Measurements from ENCODE around the gene RND3. TPM values are rescaled to one million over a fixed set of nuclear protein-coding genes. Genes with fewer than 3 reads are reported as not detected.

Gene RND3
- total RNA-seq, 4 donors from 2014 or later = 21.8 to 73.5 (median 26.3) TPM

GRCh38 chr2:150475479-150476250, 11.8 kb downstream of the RND3 start:
- H3K4me1 ChIP-seq = peaks cover 0 to 92% (median 58%) of the 10 kb centered on the region in 4 donors
- WGBS, 2 donors = 65 to 73% methylated on average over 6 of the region's 6 CpGs
- H3K4me3 ChIP-seq = no peak overlapping the region

DNA sequence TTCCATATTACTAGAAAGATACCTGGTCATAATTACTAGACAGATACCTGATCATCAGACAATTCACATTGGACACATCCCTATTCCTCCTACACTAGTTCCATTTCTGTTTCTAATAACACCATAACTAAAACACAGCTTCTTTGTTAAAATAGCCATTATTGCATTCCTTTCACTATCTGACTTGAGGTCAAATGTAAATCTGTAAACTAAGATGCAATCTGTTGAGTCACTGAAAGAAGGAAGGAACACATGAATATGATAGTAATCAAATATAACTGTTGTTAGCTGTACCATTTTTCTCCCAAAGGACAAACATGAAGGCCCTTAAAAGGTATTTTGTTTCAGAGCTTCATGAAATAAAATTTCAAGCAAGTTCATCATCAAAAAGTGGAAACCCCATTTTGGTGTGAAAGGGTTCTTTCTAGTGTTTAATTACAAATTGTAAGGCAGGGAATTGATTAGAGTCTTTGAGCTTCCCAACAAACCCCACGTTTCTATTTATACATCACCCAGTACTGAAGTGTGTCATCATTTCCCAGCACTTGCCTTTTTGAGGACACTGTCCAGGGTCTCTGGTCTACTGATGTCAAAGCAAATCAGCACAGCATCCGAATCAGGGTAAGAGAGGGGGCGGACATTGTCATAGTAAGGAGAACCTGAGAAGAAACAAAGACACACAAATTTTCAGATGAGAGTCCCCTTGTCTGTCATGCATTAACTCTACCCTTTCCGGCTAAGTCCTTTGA, 13.0 kb downstream of the RND3 start:
- Histone ChIP-seq H3K27me3 (no peaks in the 10 kb centered on the region), H3K36me3 (peaks cover 0 to 35% (median 0%) of the 10 kb centered on the region in 3 donors), H3K4me3 (no peak overlapping the region), H3K4me1 (peaks cover 0 to 81% (median 53%) of the 10 kb centered on the region in 4 donors), H3K9me3 (no peaks in the 10 kb centered on the region), H3K27ac (peak overlapping the region in 3 of 4 donors; percentile 63 to 99 (median 80))
- WGBS, 2 donors = 69 to 76% methylated on average over 4 of the region's 4 CpGs
- no peak for DNase-seq (ENCODE audit: low spot score in 2 of 2)
- TF ChIP-seq POLR2A (IDR thresholded peaks at IDR 0.05) = no peak
- TF ChIP-seq, protein P1, sequence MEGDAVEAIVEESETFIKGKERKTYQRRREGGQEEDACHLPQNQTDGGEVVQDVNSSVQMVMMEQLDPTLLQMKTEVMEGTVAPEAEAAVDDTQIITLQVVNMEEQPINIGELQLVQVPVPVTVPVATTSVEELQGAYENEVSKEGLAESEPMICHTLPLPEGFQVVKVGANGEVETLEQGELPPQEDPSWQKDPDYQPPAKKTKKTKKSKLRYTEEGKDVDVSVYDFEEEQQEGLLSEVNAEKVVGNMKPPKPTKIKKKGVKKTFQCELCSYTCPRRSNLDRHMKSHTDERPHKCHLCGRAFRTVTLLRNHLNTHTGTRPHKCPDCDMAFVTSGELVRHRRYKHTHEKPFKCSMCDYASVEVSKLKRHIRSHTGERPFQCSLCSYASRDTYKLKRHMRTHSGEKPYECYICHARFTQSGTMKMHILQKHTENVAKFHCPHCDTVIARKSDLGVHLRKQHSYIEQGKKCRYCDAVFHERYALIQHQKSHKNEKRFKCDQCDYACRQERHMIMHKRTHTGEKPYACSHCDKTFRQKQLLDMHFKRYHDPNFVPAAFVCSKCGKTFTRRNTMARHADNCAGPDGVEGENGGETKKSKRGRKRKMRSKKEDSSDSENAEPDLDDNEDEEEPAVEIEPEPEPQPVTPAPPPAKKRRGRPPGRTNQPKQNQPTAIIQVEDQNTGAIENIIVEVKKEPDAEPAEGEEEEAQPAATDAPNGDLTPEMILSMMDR (IDR thresholded peaks at IDR 0.05) = no peak
- no peak for TF ChIP-seq EP300 (IDR thresholded peaks at IDR 0.05)

More at GRCh38 chr2:150475479-150476250, 11.8 kb downstream of the RND3 start:
- H3K27me3 ChIP-seq = no peaks in the 10 kb centered on the region
- H3K36me3 ChIP-seq = peaks cover 0 to 23% (median 0%) of the 10 kb centered on the region in 3 donors
- TF ChIP-seq EP300 (IDR thresholded peaks at IDR 0.05) (no peak), POLR2A (IDR thresholded peaks at IDR 0.05) (no peak)
- TF ChIP-seq, protein P1 (IDR thresholded peaks at IDR 0.05) = no peak
- H3K9me3 ChIP-seq = no peaks in the 10 kb centered on the region
- H3K27ac ChIP-seq = peak overlapping the region in 3 of 4 donors; percentile 67 to 99 (median 80)
- DNase-seq (ENCODE audit: low spot score in 2 of 2) = no peak

GRCh38 chr2:150473767-150474166, 13.7 kb downstream of the RND3 start:
- Histone ChIP-seq H3K27ac (peak overlapping the region in 3 of 4 donors; percentile 63 to 99 (median 80)), H3K4me3 (no peak overlapping the region), H3K36me3 (peaks cover 0 to 42% (median 0%) of the 10 kb centered on the region in 3 donors), H3K27me3 (no peaks in the 10 kb centered on the region), H3K4me1 (peaks cover 0 to 73% (median 49%) of the 10 kb centered on the region in 4 donors), H3K9me3 (no peaks in the 10 kb centered on the region)
- TF ChIP-seq POLR2A (IDR thresholded peaks at IDR 0.05) = no peak
- TF ChIP-seq, protein P1 (IDR thresholded peaks at IDR 0.05) = no peak
- TF ChIP-seq EP300 (IDR thresholded peaks at IDR 0.05) = no peak
- WGBS, 2 donors = 80% methylated on average over 3 of the region's 3 CpGs
- DNase-seq (ENCODE audit: low spot score in 2 of 2) = no peak

DNA sequence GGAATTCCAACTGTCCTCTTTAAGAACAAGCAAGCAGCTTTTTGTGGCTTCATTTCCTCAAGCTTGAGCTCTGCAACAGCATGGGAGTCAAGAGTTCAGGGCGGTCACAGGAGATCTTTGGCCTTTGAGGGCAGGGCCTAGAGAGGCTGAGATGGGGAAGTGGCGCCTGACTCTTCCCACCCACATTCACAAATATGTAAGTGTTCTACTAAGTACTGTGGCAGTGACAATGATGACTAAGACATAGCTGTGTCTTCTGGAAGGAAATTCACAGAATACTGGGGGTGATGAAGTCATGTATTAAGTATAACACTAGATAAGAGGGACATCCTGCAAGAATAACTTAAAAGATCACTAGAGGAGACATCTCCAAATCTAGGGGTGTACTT, 15.0 kb downstream of the RND3 start:
- Histone ChIP-seq H3K9me3 (no peaks in the 10 kb centered on the region), H3K27ac (peak overlapping the region in 3 of 4 donors; percentile 63 to 99 (median 80)), H3K4me1 (peaks cover 0 to 72% (median 41%) of the 10 kb centered on the region in 4 donors), H3K4me3 (no peak overlapping the region), H3K27me3 (no peaks in the 10 kb centered on the region), H3K36me3 (peaks cover 0 to 51% (median 0%) of the 10 kb centered on the region in 3 donors)
- DNase-seq (ENCODE audit: low spot score in 2 of 2) = peak; percentile 29 to 31
- TF ChIP-seq EP300 (IDR thresholded peaks at IDR 0.05) (peak in 1 of 2 donors; percentile 71), POLR2A (IDR thresholded peaks at IDR 0.05) (no peak)
- TF ChIP-seq, protein P1 (IDR thresholded peaks at IDR 0.05) = no peak
- WGBS, 2 donors = 16 to 26% methylated on average over 2 of the region's 2 CpGs

Data from tibial nerve (tissue), 4 donors.